ENCODE measurements around the gene GALNT3.

DNA sequence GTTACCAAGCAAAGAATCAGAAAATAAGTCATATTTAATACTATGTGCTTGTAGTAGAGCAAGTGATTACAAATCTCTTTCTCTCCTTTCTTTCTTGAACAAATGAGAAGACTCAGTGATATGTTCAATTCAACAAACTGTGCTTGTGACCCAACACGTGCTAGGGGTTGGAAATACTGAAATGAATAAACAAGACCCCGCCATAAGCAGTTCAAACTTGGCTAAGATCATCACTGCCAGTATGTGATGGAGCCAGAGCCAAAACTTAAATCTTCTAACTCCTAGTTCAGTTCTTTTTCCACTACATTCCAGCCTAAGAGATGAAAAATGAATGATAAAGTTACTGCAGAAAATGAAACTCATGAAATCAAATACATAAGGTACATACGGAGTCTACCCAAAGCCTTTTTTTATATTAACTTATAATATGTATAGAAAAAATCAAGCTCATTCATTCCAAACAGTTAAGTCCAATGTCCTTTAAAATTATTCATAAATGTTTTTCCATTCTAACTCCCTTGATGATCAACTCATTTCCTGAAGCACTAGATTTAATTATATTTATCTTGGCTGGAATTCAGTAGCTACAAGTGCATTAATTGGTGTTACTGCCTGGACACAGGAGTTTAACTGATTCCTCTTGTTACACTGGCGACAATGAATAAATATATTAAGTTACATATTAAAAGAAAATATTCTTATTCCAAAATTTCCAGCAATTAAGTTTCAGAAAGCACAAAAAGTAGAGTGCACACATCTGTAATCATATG lies 36.0 kb downstream of the GALNT3 start:
- TF ChIP-seq, protein P1, sequence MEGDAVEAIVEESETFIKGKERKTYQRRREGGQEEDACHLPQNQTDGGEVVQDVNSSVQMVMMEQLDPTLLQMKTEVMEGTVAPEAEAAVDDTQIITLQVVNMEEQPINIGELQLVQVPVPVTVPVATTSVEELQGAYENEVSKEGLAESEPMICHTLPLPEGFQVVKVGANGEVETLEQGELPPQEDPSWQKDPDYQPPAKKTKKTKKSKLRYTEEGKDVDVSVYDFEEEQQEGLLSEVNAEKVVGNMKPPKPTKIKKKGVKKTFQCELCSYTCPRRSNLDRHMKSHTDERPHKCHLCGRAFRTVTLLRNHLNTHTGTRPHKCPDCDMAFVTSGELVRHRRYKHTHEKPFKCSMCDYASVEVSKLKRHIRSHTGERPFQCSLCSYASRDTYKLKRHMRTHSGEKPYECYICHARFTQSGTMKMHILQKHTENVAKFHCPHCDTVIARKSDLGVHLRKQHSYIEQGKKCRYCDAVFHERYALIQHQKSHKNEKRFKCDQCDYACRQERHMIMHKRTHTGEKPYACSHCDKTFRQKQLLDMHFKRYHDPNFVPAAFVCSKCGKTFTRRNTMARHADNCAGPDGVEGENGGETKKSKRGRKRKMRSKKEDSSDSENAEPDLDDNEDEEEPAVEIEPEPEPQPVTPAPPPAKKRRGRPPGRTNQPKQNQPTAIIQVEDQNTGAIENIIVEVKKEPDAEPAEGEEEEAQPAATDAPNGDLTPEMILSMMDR (IDR thresholded peaks at IDR 0.05) = no peak
- no peak for TF ChIP-seq POLR2A (IDR thresholded peaks at IDR 0.05)
- no peak for TF ChIP-seq POLR2AphosphoS5 (IDR thresholded peaks at IDR 0.05)
- no peak for TF ChIP-seq EP300 (IDR thresholded peaks at IDR 0.05)
